K562 (cell line): ENCODE measurements around the gene THAP9. TPM values are rescaled to one million over a fixed set of nuclear protein-coding genes. Genes with fewer than 3 reads are reported as not detected.

Experiments
- ATAC-seq: fragments of 200-7000 bp; cut with Tn5 transposase; 3 replicates; pipeline ENCODE4 v1.9.1; 2020; ENCODE audit warnings: moderate library complexity
- BruUV-seq: library from RNA; stranded (reverse); fragments of 400-500 nt; replicated peaks from 2 replicates; lab custom pipeline; 2021; lab: Mats Ljungman, UMichigan
- CTCF ChIA-PET: fragments of 300-600 bp; formaldehyde crosslinking; extraction: SDS; loops from one replicate; lab custom pipeline; 2021; ENCODE audit warnings: low intra/inter-chr PET ratio; lab: Yijun Ruan, JAX
- POLR2A ChIA-PET: fragments of 300-600, 350-650 bp; sonication (Branson Sonifier 250); formaldehyde crosslinking; extraction: SDS; loops from one replicate; lab custom pipeline; 2021; ENCODE audit warnings: antibody characterized with exemption, inconsistent platforms; lab: Yijun Ruan, JAX
- DNase-seq, 4 experiments: peaks; one replicate each; pipeline versions ENCODE4 v3.0.0 to v3.0.0-alpha.2; 2011 to 2018; ENCODE audit warnings: low spot score in 3 of 4, mixed read lengths in 3 of 4; ENCODE audit errors: extremely low read depth in 1 of 4
- FAIRE-seq: peaks from 2 replicates; lab custom pipeline; 2011; peaks lifted over from hg19 to GRCh38; lab: Jason Lieb, UNC
- H2AFZ ChIP-seq: 2 replicates; pipeline ENCODE4 v1.6.0; 2011; ENCODE audit warnings: low read depth, low read length, control low read depth, inconsistent platforms
- H3K27ac ChIP-seq: fragments of 200-600 bp; 3 replicates; pipeline ENCODE4 v1.8.0; 2011; ENCODE audit warnings: low read depth, mild to moderate bottlenecking, control low read depth, inconsistent platforms, low read length, moderate library complexity, mixed read lengths; ENCODE audit errors: extremely low read depth
- H3K27me3 ChIP-seq, 2 experiments: fragments of 300-600 bp in 1 of 2; 2 replicates in 1 of 2; 3 replicates in 1 of 2; pipeline versions ENCODE4 v1.6.0 to v1.8.0; 2011; ENCODE audit warnings: inconsistent platforms in 2 of 2, low read length in 2 of 2, mild to moderate bottlenecking in 1 of 2, mixed read lengths in 1 of 2, moderate library complexity in 1 of 2; ENCODE audit not compliant: control insufficient read depth in 2 of 2, insufficient read depth in 2 of 2
- H3K36me3 ChIP-seq: fragments of 300-600 bp; 3 replicates; pipeline ENCODE4 v1.8.0; 2011; ENCODE audit warnings: mild to moderate bottlenecking, low read length, inconsistent platforms; ENCODE audit not compliant: control insufficient read depth, insufficient read depth
- H3K4me1 ChIP-seq, 2 experiments: fragments of 200-600 bp in 1 of 2; replicated peaks in 1 of 2; 2 replicates in 1 of 2; 3 replicates in 1 of 2; pipeline versions ENCODE4 v1.5.1 to v1.8.0; 2011; ENCODE audit warnings: inconsistent platforms in 2 of 2, low read length in 2 of 2, mild to moderate bottlenecking in 1 of 2, mixed read lengths in 1 of 2, moderate library complexity in 1 of 2; ENCODE audit not compliant: control insufficient read depth in 2 of 2, insufficient read depth in 2 of 2
- H3K4me2 ChIP-seq: 2 replicates; pipeline ENCODE4 v1.6.1; 2011; ENCODE audit warnings: low read length, control low read depth, inconsistent platforms, mixed read lengths; ENCODE audit not compliant: insufficient read depth
- H3K4me3 ChIP-seq: fragments of 200-600 bp; sonication (generic), shearing (Covaris generic); 2 replicates; pipeline ENCODE4 v1.5.1; 2016; ENCODE audit warnings: control low read depth, inconsistent platforms
- H3K79me2 ChIP-seq: fragments of 200-600 bp; 3 replicates; pipeline ENCODE4 v1.8.0; 2011; ENCODE audit warnings: low read length, inconsistent platforms; ENCODE audit not compliant: control insufficient read depth, insufficient read depth
- H3K9ac ChIP-seq, 2 experiments: 2 replicates each; pipeline versions ENCODE4 v1.6.0 to v1.6.1; 2011; ENCODE audit warnings: low read depth in 2 of 2, low read length in 2 of 2, control low read depth in 1 of 2, inconsistent platforms in 1 of 2, mild to moderate bottlenecking in 1 of 2, mixed read lengths in 1 of 2; ENCODE audit not compliant: insufficient read depth in 1 of 2
- H3K9me1 ChIP-seq: one replicate; pipeline ENCODE4 v1.6.0; 2011; ENCODE audit warnings: inconsistent platforms, mild to moderate bottlenecking, low read length, moderate library complexity; ENCODE audit not compliant: control insufficient read depth, insufficient read depth
- H3K9me3 ChIP-seq: replicated peaks from 2 replicates; pipeline ENCODE4 v1.5.1; 2011; ENCODE audit warnings: low read depth, low read length, inconsistent platforms; ENCODE audit not compliant: control insufficient read depth, insufficient read depth
- H4K20me1 ChIP-seq: replicated peaks from 2 replicates; pipeline ENCODE4 v1.6.1; 2011; ENCODE audit warnings: low read length, inconsistent platforms, mixed read lengths; ENCODE audit not compliant: control insufficient read depth, insufficient read depth
- DDX20 ChIP-seq: fragments of 450-650 bp; IDR thresholded peaks from 2 replicates; pipeline ENCODE4 v1.6.1; 2016; ENCODE audit warnings: missing genetic modification characterization, low read depth, mild to moderate bottlenecking, missing compliant biosample characterization, moderate library complexity
- FOXM1 ChIP-seq, 2 experiments: fragments of 450-650 bp in 1 of 2; sonication (generic) in 1 of 2; formaldehyde crosslinking in 1 of 2; IDR thresholded peaks; 2 replicates each; pipeline versions ENCODE4 v1.6.1 to v1.9.0; 2017 to 2022; ENCODE audit warnings: low read depth in 2 of 2, mild to moderate bottlenecking in 2 of 2, missing genetic modification reagents in 1 of 2, moderate library complexity in 1 of 2
- NFYB ChIP-seq: IDR thresholded peaks from 2 replicates; pipeline ENCODE4 v1.6.1; 2011; ENCODE audit warnings: mild to moderate bottlenecking, moderate library complexity; ENCODE audit not compliant: insufficient read length; ENCODE audit errors: extremely low read depth
- WGBS: fragments of 100-300 bp; shearing (Covaris generic); methylation state at CpG from one replicate; pipeline ENCODE4 v1.1.6; 2016; ENCODE audit warnings: low coverage, mixed read lengths; ENCODE audit not compliant: insufficient coverage; ENCODE audit errors: missing lambda C conversion rate; 5-methylcytosine and 5-hydroxymethylcytosine counted together
- in situ Hi-C: fragments of 300-500 bp; cut with MboI; formaldehyde crosslinking; loops from 4 replicates; pipeline ENCODE4 v1.15.0; 2018; ENCODE audit warnings: inconsistent platforms, mixed read lengths
- intact Hi-C: fragments of 100-400 bp; cut with micrococcal nuclease; formaldehyde crosslinking; loops from 2 replicates; pipeline ENCODE4 v1.14.2; 2022
- polyA plus RNA-seq, 8 experiments: library from polyadenylated mRNA; depleted of rRNA in 4 of 8; stranded (reverse) in 5 of 8; unstranded in 3 of 8; fragments of >200 nt; fragmentation: Nextera tagmentation in 2 of 8; fragmentation: Illumina TruSeq in 1 of 8; extraction: Ambion mirVana in 2 of 8; extraction: Trizol in 1 of 8; gene quantifications; 2 replicates each; pipeline versions ENCODE4 v1.2.1 to v1.2.3, GENCODE V29; 2011 to 2014; ENCODE audit warnings: inconsistent platforms in 1 of 8, missing spikeins in 1 of 8
- total RNA-seq, 7 experiments: library from RNA; depleted of rRNA in 6 of 7; stranded (reverse); fragments of >200 nt in 6 of 7; fragmentation: Illumina TruSeq in 2 of 7; extraction: Trizol in 2 of 7; gene quantifications; 2 replicates each; pipeline versions ENCODE4 v1.2.1 to v1.2.3, GENCODE V29; 2011 to 2021; ENCODE audit warnings: low replicate concordance in 1 of 7
- TF ChIP-seq, protein P1 (sequence below): IDR thresholded peaks from 2 replicates; pipeline ENCODE4 v1.6.1; 2014; ENCODE audit warnings: antibody characterized with exemption
- TF ChIP-seq, protein P2 (sequence below), 2 experiments: fragments of 450-650 bp in 1 of 2; sonication (generic) in 1 of 2; formaldehyde crosslinking in 1 of 2; IDR thresholded peaks; 2 replicates each; pipeline versions ENCODE4 v1.7.1 to v1.9.0; 2016 to 2022; ENCODE audit warnings: inconsistent platforms in 1 of 2, mild to moderate bottlenecking in 1 of 2, missing genetic modification reagents in 1 of 2
- TF ChIP-seq, protein P3 (sequence below): fragments of 450-650 bp; IDR thresholded peaks from 2 replicates; pipeline ENCODE4 v1.6.1; 2017; ENCODE audit warnings: antibody characterized with exemption, mild to moderate bottlenecking

THAP9 gene
- total and polyA plus RNA-seq, 9 of the 15 experiments (the other 6 are each of a cell fraction or from before 2014, with no cell fraction given) = 3.4 to 7.0 (median 5.4) TPM

DNA sequence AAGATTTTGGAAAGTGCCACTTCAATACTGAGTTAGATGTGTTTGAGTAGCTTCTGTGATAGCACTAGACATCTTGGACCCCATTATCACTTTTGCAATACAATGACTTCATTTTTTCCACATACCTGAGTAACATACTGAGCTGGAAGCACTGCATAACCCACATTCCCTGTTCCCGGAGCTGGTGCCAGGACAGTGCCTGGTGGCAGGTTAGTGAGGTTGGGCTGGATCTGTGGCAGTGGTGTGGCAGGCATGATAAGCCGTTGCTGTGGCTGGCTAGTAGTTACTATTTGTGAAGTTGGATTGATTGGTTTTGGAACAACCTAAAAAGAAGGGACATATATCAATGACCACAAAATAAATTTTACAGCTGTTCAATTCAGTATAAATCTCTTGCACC, 38.9 kb downstream of the THAP9 start:
- CTCF ChIA-PET = no interaction called here
- Histone ChIP-seq H3K4me2 (no peak overlapping the region), H3K4me3 (no peak overlapping the region), H4K20me1 (no peaks in the 10 kb centered on the region), H3K4me1 (no peaks in the 10 kb centered on the region), H3K27me3 (no peaks in the 10 kb centered on the region), H3K36me3 (peaks cover 72% of the 10 kb centered on the region), H2AFZ (no peak overlapping the region), H3K9me1 (no peaks in the 10 kb centered on the region), H3K9ac (no peak overlapping the region), H3K9me3 (no peaks in the 10 kb centered on the region), H3K27ac (no peak overlapping the region), H3K79me2 (no peaks in the 10 kb centered on the region)
- DNase-seq (no peak), FAIRE-seq (no peak), ATAC-seq (no peak)
- intact Hi-C loops (no loop called here), in situ Hi-C loops (no loop called here)
- POLR2A ChIA-PET = interaction anchor here (1.0 kb wide), 1 partner anchor 10 kb away, joined by 3 read pairs; no protein-coding TSS in a partner anchor
- 84% methylated on average over 2 of the region's 2 CpGs for WGBS
- BruUV-seq = no TSS peak
- TF ChIP-seq DDX20 (no peak), FOXM1 (IDR thresholded peaks at IDR 0.05; ENCODE audit: low read depth) (no peak), FOXM1 (CRISPR knock-in tag; IDR thresholded peaks at IDR 0.05; ENCODE audit: low read depth) (no peak), NFYB (no peak)
- TF ChIP-seq, protein P1, sequence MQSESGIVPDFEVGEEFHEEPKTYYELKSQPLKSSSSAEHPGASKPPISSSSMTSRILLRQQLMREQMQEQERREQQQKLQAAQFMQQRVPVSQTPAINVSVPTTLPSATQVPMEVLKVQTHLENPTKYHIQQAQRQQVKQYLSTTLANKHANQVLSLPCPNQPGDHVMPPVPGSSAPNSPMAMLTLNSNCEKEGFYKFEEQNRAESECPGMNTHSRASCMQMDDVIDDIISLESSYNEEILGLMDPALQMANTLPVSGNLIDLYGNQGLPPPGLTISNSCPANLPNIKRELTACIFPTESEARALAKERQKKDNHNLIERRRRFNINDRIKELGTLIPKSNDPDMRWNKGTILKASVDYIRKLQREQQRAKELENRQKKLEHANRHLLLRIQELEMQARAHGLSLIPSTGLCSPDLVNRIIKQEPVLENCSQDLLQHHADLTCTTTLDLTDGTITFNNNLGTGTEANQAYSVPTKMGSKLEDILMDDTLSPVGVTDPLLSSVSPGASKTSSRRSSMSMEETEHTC = no peak
- TF ChIP-seq, protein P2, sequence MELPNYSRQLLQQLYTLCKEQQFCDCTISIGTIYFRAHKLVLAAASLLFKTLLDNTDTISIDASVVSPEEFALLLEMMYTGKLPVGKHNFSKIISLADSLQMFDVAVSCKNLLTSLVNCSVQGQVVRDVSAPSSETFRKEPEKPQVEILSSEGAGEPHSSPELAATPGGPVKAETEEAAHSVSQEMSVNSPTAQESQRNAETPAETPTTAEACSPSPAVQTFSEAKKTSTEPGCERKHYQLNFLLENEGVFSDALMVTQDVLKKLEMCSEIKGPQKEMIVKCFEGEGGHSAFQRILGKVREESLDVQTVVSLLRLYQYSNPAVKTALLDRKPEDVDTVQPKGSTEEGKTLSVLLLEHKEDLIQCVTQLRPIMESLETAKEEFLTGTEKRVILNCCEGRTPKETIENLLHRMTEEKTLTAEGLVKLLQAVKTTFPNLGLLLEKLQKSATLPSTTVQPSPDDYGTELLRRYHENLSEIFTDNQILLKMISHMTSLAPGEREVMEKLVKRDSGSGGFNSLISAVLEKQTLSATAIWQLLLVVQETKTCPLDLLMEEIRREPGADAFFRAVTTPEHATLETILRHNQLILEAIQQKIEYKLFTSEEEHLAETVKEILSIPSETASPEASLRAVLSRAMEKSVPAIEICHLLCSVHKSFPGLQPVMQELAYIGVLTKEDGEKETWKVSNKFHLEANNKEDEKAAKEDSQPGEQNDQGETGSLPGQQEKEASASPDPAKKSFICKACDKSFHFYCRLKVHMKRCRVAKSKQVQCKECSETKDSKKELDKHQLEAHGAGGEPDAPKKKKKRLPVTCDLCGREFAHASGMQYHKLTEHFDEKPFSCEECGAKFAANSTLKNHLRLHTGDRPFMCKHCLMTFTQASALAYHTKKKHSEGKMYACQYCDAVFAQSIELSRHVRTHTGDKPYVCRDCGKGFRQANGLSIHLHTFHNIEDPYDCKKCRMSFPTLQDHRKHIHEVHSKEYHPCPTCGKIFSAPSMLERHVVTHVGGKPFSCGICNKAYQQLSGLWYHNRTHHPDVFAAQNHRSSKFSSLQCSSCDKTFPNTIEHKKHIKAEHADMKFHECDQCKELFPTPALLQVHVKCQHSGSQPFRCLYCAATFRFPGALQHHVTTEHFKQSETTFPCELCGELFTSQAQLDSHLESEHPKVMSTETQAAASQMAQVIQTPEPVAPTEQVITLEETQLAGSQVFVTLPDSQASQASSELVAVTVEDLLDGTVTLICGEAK (IDR thresholded peaks at IDR 0.05) = no peak
- TF ChIP-seq, protein P2 (CRISPR knock-in tag; IDR thresholded peaks at IDR 0.05) = no peak
- TF ChIP-seq, protein P3, sequence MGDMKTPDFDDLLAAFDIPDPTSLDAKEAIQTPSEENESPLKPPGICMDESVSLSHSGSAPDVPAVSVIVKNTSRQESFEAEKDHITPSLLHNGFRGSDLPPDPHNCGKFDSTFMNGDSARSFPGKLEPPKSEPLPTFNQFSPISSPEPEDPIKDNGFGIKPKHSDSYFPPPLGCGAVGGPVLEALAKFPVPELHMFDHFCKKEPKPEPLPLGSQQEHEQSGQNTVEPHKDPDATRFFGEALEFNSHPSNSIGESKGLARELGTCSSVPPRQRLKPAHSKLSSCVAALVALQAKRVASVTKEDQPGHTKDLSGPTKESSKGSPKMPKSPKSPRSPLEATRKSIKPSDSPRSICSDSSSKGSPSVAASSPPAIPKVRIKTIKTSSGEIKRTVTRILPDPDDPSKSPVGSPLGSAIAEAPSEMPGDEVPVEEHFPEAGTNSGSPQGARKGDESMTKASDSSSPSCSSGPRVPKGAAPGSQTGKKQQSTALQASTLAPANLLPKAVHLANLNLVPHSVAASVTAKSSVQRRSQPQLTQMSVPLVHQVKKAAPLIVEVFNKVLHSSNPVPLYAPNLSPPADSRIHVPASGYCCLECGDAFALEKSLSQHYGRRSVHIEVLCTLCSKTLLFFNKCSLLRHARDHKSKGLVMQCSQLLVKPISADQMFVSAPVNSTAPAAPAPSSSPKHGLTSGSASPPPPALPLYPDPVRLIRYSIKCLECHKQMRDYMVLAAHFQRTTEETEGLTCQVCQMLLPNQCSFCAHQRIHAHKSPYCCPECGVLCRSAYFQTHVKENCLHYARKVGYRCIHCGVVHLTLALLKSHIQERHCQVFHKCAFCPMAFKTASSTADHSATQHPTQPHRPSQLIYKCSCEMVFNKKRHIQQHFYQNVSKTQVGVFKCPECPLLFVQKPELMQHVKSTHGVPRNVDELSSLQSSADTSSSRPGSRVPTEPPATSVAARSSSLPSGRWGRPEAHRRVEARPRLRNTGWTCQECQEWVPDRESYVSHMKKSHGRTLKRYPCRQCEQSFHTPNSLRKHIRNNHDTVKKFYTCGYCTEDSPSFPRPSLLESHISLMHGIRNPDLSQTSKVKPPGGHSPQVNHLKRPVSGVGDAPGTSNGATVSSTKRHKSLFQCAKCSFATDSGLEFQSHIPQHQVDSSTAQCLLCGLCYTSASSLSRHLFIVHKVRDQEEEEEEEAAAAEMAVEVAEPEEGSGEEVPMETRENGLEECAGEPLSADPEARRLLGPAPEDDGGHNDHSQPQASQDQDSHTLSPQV = no peak
